GM18526 (cell line): Measurements from ENCODE around the gene MAT2A.

ENCODE experiments used
- POLR2A ChIP-seq: IDR thresholded peaks from 3 replicates; pipeline ENCODE4 v1.6.1; 2011; ENCODE audit not compliant: insufficient read length; ENCODE audit errors: extremely low read depth

The MAT2A gene

GRCh38 chr2:85537600-85538506 is 1.1 kb upstream of the MAT2A start:
- TF ChIP-seq POLR2A, result no peak

- TF ChIP-seq POLR2A, result no peak
Measured at GRCh38 chr2:85539361-85540132, 579 bp downstream of the MAT2A start.

- peak; percentile 6 for TF ChIP-seq POLR2A
Measured at GRCh38 chr2:85540133-85540648, 1.2 kb downstream of the MAT2A start.

- TF ChIP-seq POLR2A, result no peak
Measured at GRCh38 chr2:85541262-85541661, 2.3 kb downstream of the MAT2A start.

- no peak for TF ChIP-seq POLR2A
Measured at GRCh38 chr2:85541753-85542457, 2.9 kb downstream of the MAT2A start.

- TF ChIP-seq POLR2A, result no peak
Measured at GRCh38 chr2:85542777-85543176, 3.8 kb downstream of the MAT2A start.

GRCh38 chr2:85545780-85546240 is 6.8 kb downstream of the MAT2A start:
- no peak for TF ChIP-seq POLR2A

GRCh38 chr2:85547089-85547858 is 8.3 kb downstream of the MAT2A start:
- peak; percentile 14 for TF ChIP-seq POLR2A

- TF ChIP-seq POLR2A, result no peak
Measured at GRCh38 chr2:85547859-85548607, 9.1 kb downstream of the MAT2A start.

- TF ChIP-seq POLR2A, result no peak
Measured at GRCh38 chr2:85548608-85548900, 9.6 kb downstream of the MAT2A start.

- no peak for TF ChIP-seq POLR2A
Measured at GRCh38 chr2:85549095-85549494, 10.1 kb downstream of the MAT2A start.

GRCh38 chr2:85549826-85550225 is 10.9 kb downstream of the MAT2A start:
- no peak for TF ChIP-seq POLR2A

- no peak for TF ChIP-seq POLR2A
Measured at GRCh38 chr2:85550486-85550885, 11.5 kb downstream of the MAT2A start.
